GM12878 (cell line): ENCODE results near the gene PSMC3. TPM values are rescaled to one million over a fixed set of nuclear protein-coding genes. Genes with fewer than 3 reads are reported as not detected.

Experiments used
- CEBPZ ChIP-seq: fragments of 150-350 bp; IDR thresholded peaks from 2 replicates; pipeline ENCODE4 v1.6.1; 2016; ENCODE audit warnings: low read depth, low read length
- DPF2 ChIP-seq: fragments of 450-650 bp; IDR thresholded peaks from 2 replicates; pipeline ENCODE4 v1.6.1; 2017; ENCODE audit warnings: mild to moderate bottlenecking
- EGR1 ChIP-seq, 2 experiments: IDR thresholded peaks; 1 replicate in 1 of 2; 2 replicates in 1 of 2; pipeline ENCODE4 v1.6.1; 2011 to 2012; ENCODE audit warnings: low read depth in 2 of 2, low read length in 2 of 2, borderline replicate concordance in 1 of 2, mild to moderate bottlenecking in 1 of 2, moderate library complexity in 1 of 2
- IKZF1 ChIP-seq: fragments of 450-650 bp; conservative IDR thresholded peaks from 2 replicates; pipeline ENCODE4 v1.6.1; 2017; ENCODE audit warnings: antibody characterized with exemption, mild to moderate bottlenecking
- MAX ChIP-seq: IDR thresholded peaks from 2 replicates; pipeline ENCODE4 v1.6.1; 2012; ENCODE audit warnings: low read depth, low read length, improper control_type of control experiment
- MEF2B ChIP-seq: fragments of 450-650 bp; IDR thresholded peaks from 2 replicates; pipeline ENCODE4 v1.6.1; 2018; ENCODE audit warnings: mild to moderate bottlenecking, moderate library complexity; ENCODE audit not compliant: partially characterized antibody, poor library complexity, severe bottlenecking
- RAD21 ChIP-seq: IDR thresholded peaks from 2 replicates; pipeline ENCODE4 v1.6.1; 2011; ENCODE audit warnings: mild to moderate bottlenecking, low read depth, low read length, moderate library complexity; ENCODE audit not compliant: insufficient read depth
- SMARCA5 ChIP-seq: fragments of 450-650 bp; IDR thresholded peaks from 2 replicates; pipeline ENCODE4 v1.6.1; 2017; ENCODE audit warnings: mild to moderate bottlenecking
- ZBTB40 ChIP-seq: fragments of 450-650 bp; IDR thresholded peaks from 2 replicates; pipeline ENCODE4 v1.6.1; 2016; ENCODE audit warnings: mild to moderate bottlenecking, moderate library complexity, borderline replicate concordance
- ZNF217 ChIP-seq: fragments of 450-650 bp; IDR thresholded peaks from 2 replicates; pipeline ENCODE4 v1.6.1; 2017; ENCODE audit warnings: antibody characterized with exemption, mild to moderate bottlenecking
- polyA plus RNA-seq, 11 experiments: library from polyadenylated mRNA; depleted of rRNA in 4 of 11; unstranded in 6 of 11; stranded (reverse) in 5 of 11; fragments of >200 nt; fragmentation: Nextera tagmentation in 4 of 11; fragmentation: Illumina TruSeq in 1 of 11; extraction: Ambion mirVana in 4 of 11; extraction: Trizol in 1 of 11; gene quantifications; 1 replicate in 1 of 11; 2 replicates in 10 of 11; pipeline versions ENCODE4 v1.2.1 to v1.2.3, GENCODE V29; 2011 to 2016; ENCODE audit warnings: inconsistent platforms in 2 of 11, missing spikeins in 2 of 11, low read depth in 1 of 11
- total RNA-seq, 4 experiments: library from RNA; depleted of rRNA in 3 of 4; stranded (reverse); fragments of >200 nt in 3 of 4; fragmentation: Illumina TruSeq in 1 of 4; extraction: Trizol in 1 of 4; gene quantifications; 2 replicates each; pipeline versions ENCODE4 v1.2.1 to v1.2.3, GENCODE V29; 2013 to 2021
- TF ChIP-seq, protein P1 (sequence below): fragments of 450-650 bp; IDR thresholded peaks from 2 replicates; pipeline ENCODE4 v1.6.1; 2017; ENCODE audit warnings: mild to moderate bottlenecking, low read depth, inconsistent platforms; ENCODE audit not compliant: poor library complexity, severe bottlenecking

Gene PSMC3
- total and polyA plus RNA-seq, 10 of the 15 experiments (the other 5 are each of a cell fraction or from before 2014, with no cell fraction given), result 39.5 to 289 (median 155) TPM

- TF ChIP-seq EGR1 (IDR thresholded peaks at IDR 0.05; ENCODE audit: borderline replicate concordance in 1 of 2, low read depth in 2 of 2, low read length in 2 of 2) (peak in 1 of 2 experiments; percentile 60; a peak in 2 of 3 replicates), ZBTB40 (peak; percentile 13; the same call in 1 of the 2 replicates), IKZF1 (peak; percentile 48; the same call in 1 of the 2 replicates), MAX (no peak), SMARCA5 (peak; percentile 16; the same call in 1 of the 2 replicates), CEBPZ (no peak), ZNF217 (peak; percentile 43; the same call in 1 of the 2 replicates), RAD21 (no peak), DPF2 (peak; percentile 28), MEF2B (peak; percentile 63)
- TF ChIP-seq, protein P1, sequence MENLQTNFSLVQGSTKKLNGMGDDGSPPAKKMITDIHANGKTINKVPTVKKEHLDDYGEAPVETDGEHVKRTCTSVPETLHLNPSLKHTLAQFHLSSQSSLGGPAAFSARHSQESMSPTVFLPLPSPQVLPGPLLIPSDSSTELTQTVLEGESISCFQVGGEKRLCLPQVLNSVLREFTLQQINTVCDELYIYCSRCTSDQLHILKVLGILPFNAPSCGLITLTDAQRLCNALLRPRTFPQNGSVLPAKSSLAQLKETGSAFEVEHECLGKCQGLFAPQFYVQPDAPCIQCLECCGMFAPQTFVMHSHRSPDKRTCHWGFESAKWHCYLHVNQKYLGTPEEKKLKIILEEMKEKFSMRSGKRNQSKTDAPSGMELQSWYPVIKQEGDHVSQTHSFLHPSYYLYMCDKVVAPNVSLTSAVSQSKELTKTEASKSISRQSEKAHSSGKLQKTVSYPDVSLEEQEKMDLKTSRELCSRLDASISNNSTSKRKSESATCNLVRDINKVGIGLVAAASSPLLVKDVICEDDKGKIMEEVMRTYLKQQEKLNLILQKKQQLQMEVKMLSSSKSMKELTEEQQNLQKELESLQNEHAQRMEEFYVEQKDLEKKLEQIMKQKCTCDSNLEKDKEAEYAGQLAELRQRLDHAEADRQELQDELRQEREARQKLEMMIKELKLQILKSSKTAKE, result peak; percentile 63
Measured at GRCh38 chr11:47399860-47400767, 26.1 kb downstream of the PSMC3 start (continued).
